ENCODE measurements around the gene IMMP2L. TPM values are rescaled to one million over a fixed set of nuclear protein-coding genes. Genes with fewer than 3 reads are reported as not detected.

Gene IMMP2L
- total and polyA plus RNA-seq, 2 of the 8 experiments (the other 6 are each of a cell fraction or from before 2014, with no cell fraction given), result 2.3 to 10.1 TPM

- Histone ChIP-seq H4K5ac (ENCODE audit: insufficient read length, low read depth, low read length) (no peak overlapping the region), H3K4me2 (ENCODE audit: insufficient read depth in 1 of 2, low read depth in 2 of 2, low read length in 2 of 2) (no peak overlapping the region), H3K79me2 (ENCODE audit: control insufficient read depth in 1 of 2, insufficient read depth in 2 of 2, low read length in 2 of 2) (no peaks in the 10 kb centered on the region), H3K56ac (replicated peaks; ENCODE audit: insufficient read length, low read depth, low read length) (no peak overlapping the region), H3K27me3 (replicated peaks in 1 of 4; ENCODE audit: control insufficient read depth in 3 of 4, extremely low read depth in 1 of 4, insufficient read depth in 3 of 4, low read length in 3 of 4) (no peaks in the 10 kb centered on the region), H2BK20ac (ENCODE audit: low read length) (no peak overlapping the region), H3K9ac (replicated peaks in 1 of 4; ENCODE audit: extremely low read depth in 1 of 4, low read depth in 3 of 4, low read length in 3 of 4) (no peak overlapping the region), H3K4ac (replicated peaks; ENCODE audit: insufficient read length, low read depth, low read length) (no peak overlapping the region), H3K9me3 (ENCODE audit: insufficient read depth in 2 of 2, low read depth in 1 of 2, low read length in 1 of 2) (no peaks in the 10 kb centered on the region), H2BK120ac (replicated peaks; ENCODE audit: low read depth, low read length) (no peak overlapping the region), H3K14ac (ENCODE audit: insufficient read length) (no peak overlapping the region), H3K27ac (ENCODE audit: low read depth, low read length) (no peak overlapping the region), H2BK12ac (ENCODE audit: low read depth, low read length) (no peak overlapping the region), H3K18ac (ENCODE audit: extremely low read depth, low read length) (no peak overlapping the region), H2AFZ (ENCODE audit: low read length) (no peak overlapping the region), H3K23me2 (ENCODE audit: low read depth, low read length) (no peaks in the 10 kb centered on the region), H2BK15ac (ENCODE audit: low read length) (no peak overlapping the region), H2BK5ac (ENCODE audit: low read depth, low read length) (no peak overlapping the region), H3K4me1 (replicated peaks in 1 of 4; ENCODE audit: control insufficient read depth in 3 of 4, insufficient read depth in 4 of 4, low read length in 3 of 4) (peaks cover 0 to 3% (median 1%) of the 10 kb centered on the region in 4 experiments; a peak in 3 of 7 replicates), H3K23ac (ENCODE audit: insufficient read length) (no peak overlapping the region), H4K8ac (ENCODE audit: extremely low read depth, insufficient read depth, low read length) (no peak overlapping the region), H3K4me3 (ENCODE audit: extremely low read depth in 1 of 4, insufficient read depth in 2 of 4, low read depth in 3 of 4, low read length in 4 of 4) (no peak overlapping the region), H4K91ac (replicated peaks; ENCODE audit: insufficient read length, low read length) (no peak overlapping the region), H4K20me1 (replicated peaks in 1 of 2; ENCODE audit: control insufficient read depth in 1 of 2, insufficient read depth in 2 of 2, low read length in 2 of 2) (no peaks in the 10 kb centered on the region), H3K36me3 (ENCODE audit: control insufficient read depth in 2 of 4, insufficient read depth in 4 of 4, low read length in 3 of 4) (no peaks in the 10 kb centered on the region), H2AK5ac (ENCODE audit: low read depth, low read length) (no peak overlapping the region), H3K79me1 (ENCODE audit: low read depth, low read length) (no peaks in the 10 kb centered on the region)
- POLR2A ChIA-PET (ENCODE audit: partially characterized antibody), result no interaction called here
- WGBS, 2 experiments (ENCODE audit: extremely low coverage in 1 of 2, insufficient coverage in 1 of 2, insufficient read length in 1 of 2, insufficient replicate concordance in 2 of 2, low coverage in 1 of 2, low lambda C conversion rate in 2 of 2, missing lambda C conversion rate in 1 of 2), result 98% methylated on average over 2 of the region's 2 CpGs; no CpG with 5 or more reads in 1 of the 2 experiments
- CTCF ChIA-PET (ENCODE audit: partially characterized antibody), result no interaction called here
- DNase-seq (ENCODE audit: low read depth in 1 of 2, low spot score in 2 of 2), result no peak
- no peak for FAIRE-seq
- TF ChIP-seq HDAC6 (IDR thresholded peaks at IDR 0.05; ENCODE audit: low read depth, low read length), result no peak
- no peak for TF ChIP-seq BCL11A (IDR thresholded peaks at IDR 0.05; ENCODE audit: low read depth in 2 of 2, low read length in 2 of 2)
- TF ChIP-seq POLR2A (IDR thresholded peaks at IDR 0.05; ENCODE audit: control extremely low read depth in 1 of 2, low read depth in 2 of 2, low read length in 2 of 2), result no peak
- TF ChIP-seq RNF2 (IDR thresholded peaks at IDR 0.05; ENCODE audit: borderline replicate concordance, low read depth, low read length, missing control alignments, poor library complexity, severe bottlenecking), result no peak
- no peak for TF ChIP-seq ZNF274 (IDR thresholded peaks at IDR 0.05; ENCODE audit: borderline replicate concordance, extremely low read depth, low read length)
- TF ChIP-seq GTF2F1 (IDR thresholded peaks at IDR 0.05; ENCODE audit: borderline replicate concordance, low read depth, low read length), result no peak
- TF ChIP-seq EZH2 (IDR thresholded peaks at IDR 0.05; ENCODE audit: low read depth, low read length, severe bottlenecking), result no peak
- no peak for TF ChIP-seq PHF8 (conservative IDR thresholded peaks at IDR 0.05; ENCODE audit: low read depth, low read length)
- no peak for TF ChIP-seq CHD1 (IDR thresholded peaks at IDR 0.05; ENCODE audit: low read depth, low read length)
- no peak for TF ChIP-seq KDM5A (IDR thresholded peaks at IDR 0.05; ENCODE audit: low read length)
- no peak for TF ChIP-seq EP300 (IDR thresholded peaks at IDR 0.05; ENCODE audit: borderline replicate concordance in 1 of 2, low read depth in 2 of 2, low read length in 2 of 2)
- no peak for TF ChIP-seq JUND (IDR thresholded peaks at IDR 0.05; ENCODE audit: low read length)
- TF ChIP-seq BACH1 (IDR thresholded peaks at IDR 0.05; ENCODE audit: low read length), result no peak
- no peak for TF ChIP-seq SP2 (IDR thresholded peaks at IDR 0.05; ENCODE audit: low read length)
- TF ChIP-seq POU5F1 (IDR thresholded peaks at IDR 0.05; ENCODE audit: low read depth, low read length), result no peak
Measured at GRCh38 chr7:111388912-111389311, 173.4 kb downstream of the IMMP2L start.

All from H1 (cell line).